GM19240 (cell line): ENCODE measurements around the gene SMYD3.

Experiments used
- DNase-seq: peaks from one replicate; pipeline ENCODE4 v3.0.0; 2011; ENCODE audit warnings: low spot score; ENCODE audit not compliant: insufficient read length

The SMYD3 gene

DNA sequence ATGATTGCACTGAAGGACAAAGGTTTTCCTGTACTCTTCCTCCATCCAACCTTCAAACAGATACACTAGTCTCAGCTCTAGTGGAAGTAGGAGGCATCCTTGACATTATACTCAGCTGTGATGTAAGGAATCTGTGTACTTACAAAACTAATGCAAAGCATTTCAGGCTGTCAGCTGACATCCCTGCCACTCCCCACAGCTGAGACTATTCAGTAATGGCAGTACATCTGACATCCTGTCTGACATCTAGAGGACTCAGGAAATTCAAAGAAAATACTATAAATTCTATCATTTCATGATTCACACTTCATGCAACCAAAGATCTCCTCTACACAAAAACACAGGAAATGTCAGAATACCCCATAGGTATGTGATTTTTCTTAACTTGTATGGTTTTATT lies 325.8 kb downstream of the SMYD3 start:
- DNase-seq: no peak

DNA sequence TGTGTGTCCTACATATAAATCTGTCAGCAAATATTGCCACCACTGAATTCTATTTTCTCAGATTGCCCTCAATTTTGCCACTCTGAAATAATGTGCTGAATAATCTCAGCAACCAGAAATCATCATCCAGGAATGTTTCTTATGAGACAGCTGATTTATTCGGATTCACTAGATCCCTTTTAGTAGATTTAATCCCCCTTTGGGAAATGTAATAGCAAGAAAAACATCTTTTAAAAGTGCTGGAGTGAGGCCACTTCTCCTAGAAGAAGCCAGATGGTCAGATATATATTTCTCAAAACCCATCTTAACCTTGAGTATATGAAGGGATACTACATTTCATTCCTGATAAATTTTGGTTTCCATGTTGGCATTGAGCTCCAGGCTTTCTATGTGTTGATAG lies 327.7 kb downstream of the SMYD3 start:
- DNase-seq: no peak

DNA sequence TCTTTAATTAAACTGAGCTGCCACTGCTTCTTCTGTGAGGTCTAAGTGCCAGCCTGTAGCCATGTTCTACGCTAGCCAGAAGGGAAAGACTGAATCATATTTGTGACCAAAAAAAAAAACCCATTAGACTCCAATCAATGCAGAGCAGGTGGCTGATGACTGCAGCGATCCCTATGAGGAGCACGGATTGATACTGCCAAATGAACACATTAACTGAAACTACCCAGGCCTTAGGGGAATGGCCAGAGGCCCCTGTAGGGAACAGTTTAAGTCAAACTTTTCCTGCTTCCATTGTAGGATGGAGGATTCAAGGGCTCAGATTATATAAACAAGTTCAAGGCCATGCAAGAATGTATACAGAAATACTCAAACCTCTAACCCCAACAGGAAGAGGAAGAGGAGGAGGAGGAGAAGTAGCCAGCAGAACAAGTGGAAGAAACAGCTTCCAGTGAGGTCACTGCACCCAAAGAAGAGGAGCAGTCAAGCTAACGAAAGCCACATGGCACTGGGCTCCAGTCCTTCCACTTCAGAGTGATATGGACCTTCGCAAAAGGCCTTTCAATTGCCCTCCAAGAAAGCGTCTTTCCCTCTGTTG lies 328.3 kb downstream of the SMYD3 start:
- no peak for DNase-seq

DNA sequence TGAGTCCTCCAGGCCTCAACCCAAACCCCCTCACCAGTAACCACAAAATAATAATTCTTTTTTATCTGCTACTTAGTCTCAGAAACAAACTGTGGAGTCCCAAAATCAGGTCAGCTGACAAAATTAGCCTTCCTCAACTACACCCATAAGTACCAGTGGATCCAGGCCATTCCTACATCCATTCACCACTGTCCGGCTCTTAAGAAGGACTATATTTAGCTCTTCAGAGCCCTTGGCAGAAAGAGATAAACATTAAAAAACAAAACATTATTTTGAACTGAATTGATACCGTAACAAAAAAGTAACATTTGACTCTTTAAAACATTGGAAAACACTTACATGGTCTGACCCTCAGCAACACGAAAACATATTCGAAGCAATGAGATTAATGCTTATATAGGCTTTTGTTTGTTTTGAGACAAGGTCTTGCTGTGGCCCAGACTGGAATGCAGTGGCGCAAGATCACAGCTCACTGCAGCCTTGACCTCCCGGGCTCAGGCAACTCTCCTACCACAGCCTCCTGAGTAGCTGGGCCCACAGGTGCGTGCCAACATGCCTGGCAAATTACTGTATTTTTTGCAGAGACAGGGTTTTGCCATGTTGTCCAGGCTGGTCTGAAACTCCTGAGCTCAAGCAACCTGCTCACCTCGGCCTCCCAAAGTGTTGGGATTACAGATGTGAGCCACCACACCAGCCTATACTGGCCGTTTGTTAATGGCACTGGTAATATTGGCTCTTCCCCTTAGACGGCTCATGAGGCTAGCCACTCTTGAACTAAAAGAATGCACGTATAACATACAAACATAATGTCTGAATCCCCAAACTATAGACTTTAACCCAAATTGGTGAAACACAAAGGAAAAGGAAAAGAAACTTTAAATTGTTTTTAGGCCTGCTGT lies 330.7 kb downstream of the SMYD3 start:
- DNase-seq: no peak

GRCh38 chr1:246170574-246171261 lies 336.4 kb downstream of the SMYD3 start:
- no peak for DNase-seq

DNA sequence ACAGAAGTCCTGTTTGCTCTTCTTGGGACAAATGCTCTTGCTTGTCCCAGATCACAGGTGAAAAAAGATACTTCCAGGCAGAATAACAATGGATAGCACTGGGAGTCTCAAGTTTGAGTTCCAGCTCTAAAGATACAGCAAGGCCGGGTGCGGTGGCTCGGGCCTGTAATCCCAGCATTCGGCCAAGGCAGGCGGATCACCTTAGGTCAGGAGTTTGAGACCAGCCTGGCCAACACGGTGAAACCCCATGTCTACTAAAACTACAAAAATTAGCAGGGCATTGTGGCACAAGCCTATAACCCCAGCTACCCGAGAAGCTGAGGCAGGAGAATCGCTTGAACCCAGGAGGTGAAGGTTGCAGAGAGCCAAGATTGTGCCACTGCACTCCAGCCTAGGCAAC lies 337.6 kb downstream of the SMYD3 start:
- DNase-seq: no peak

- DNase-seq: no peak
These were observed 338.1 kb downstream of the SMYD3 start for GRCh38 chr1:246169019-246169418.

GRCh38 chr1:246166841-246167240 lies 340.2 kb downstream of the SMYD3 start:
- DNase-seq: no peak

GRCh38 chr1:246165826-246166709 lies 341.0 kb downstream of the SMYD3 start:
- DNase-seq: no peak

DNA sequence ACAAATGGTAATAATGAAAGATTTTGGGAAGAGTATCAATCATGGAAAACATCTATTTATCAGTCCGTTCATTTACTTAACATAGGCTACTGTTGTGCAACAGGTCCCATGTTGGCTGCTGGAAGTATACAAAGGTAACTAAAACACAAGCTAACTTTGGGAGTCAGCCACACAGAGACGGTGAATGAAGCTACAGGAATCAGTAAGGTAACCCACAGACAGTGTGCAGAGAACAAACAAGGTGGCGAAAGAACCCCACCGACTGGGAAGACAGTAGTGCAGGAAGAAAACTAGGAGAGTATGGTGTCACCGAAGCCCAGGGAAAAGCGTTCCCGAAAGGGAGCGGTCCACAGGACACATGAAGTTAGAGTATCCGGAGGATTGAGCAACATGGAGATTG lies 342.3 kb downstream of the SMYD3 start:
- DNase-seq: no peak

DNA sequence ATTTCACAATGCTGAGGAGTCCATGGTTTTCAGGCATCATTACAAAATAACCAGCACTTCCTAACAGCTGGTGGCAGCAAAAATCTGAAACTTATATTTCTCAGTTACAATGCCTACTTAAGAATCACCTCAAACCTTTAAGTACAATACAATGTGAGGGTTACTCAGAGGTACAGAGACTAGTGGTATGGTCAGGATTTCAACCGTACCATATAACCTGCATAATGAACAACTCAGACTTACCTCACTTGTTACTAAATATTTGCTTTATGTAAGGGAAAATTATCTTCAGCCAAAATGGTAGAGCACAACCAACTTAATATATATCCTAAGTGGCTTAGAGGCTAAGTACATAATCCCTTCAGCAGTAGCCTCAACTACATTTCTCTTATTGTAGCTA lies 344.5 kb downstream of the SMYD3 start:
- DNase-seq: no peak

- no peak for DNase-seq
These were observed 345.5 kb downstream of the SMYD3 start for GRCh38 chr1:246161626-246162025.

GRCh38 chr1:246160905-246161304 lies 346.2 kb downstream of the SMYD3 start:
- DNase-seq: no peak

- no peak for DNase-seq
These were observed 346.7 kb downstream of the SMYD3 start for GRCh38 chr1:246160374-246160773.

- no peak for DNase-seq
These were observed 347.5 kb downstream of the SMYD3 start for GRCh38 chr1:246159279-246160227.

GRCh38 chr1:246158131-246158530 lies 348.9 kb downstream of the SMYD3 start:
- DNase-seq: no peak

GRCh38 chr1:246157516-246157915 lies 349.6 kb downstream of the SMYD3 start:
- no peak for DNase-seq

DNA sequence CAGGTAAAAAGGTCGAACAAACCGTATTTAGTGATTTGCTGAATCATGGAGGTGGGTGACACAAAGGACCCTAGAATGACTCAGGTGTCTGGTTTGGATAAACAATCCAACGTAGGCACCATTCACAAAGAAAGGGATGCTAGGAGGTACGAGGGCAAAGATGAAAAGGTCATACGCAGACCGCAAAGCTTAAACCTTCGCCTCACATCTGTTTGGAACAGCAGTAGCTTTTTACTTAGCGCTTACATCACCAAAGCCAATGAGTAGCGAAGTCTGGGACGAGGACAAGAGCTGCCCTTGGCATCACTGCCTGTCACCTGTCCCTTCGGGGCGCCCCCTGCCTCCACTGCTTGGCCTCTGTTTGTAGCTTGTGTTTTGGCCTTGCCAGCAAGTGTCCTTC lies 350.2 kb downstream of the SMYD3 start:
- no peak for DNase-seq

DNA sequence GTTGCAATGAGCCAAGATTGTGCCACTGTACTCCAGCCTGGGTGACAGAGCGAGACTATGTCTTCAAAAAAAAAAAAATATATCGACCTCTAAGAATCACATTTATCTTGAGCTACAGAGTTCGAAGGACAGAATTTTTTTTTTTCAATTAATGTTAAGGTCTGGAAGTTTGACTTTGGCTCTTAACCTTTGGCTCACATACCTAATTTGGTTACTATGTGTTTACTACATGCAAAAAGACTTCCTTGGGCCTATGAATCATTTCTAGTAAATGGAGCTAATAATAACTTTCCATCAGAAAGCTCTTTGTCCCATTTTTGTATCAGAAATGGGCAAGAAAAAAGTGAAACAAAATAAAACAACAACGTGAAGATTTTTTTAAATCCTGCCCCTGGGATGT lies 351.2 kb downstream of the SMYD3 start:
- DNase-seq: no peak

GRCh38 chr1:246153796-246154212 lies 353.3 kb downstream of the SMYD3 start:
- no peak for DNase-seq
